OCI-LY3 (cell line): ENCODE data around the gene TUBGCP3.

ENCODE experiments used
- CTCF ChIP-seq: fragments of 200-600, 300-600 bp; sonication (generic); IDR thresholded peaks from 2 replicates; pipeline ENCODE4 v1.5.1; 2014; ENCODE audit warnings: antibody characterized with exemption, low read length, low read depth
- EZH2phosphoT487 ChIP-seq: fragments of 200-600 bp; shearing (Covaris generic); IDR thresholded peaks from 2 replicates; pipeline ENCODE4 v1.6.1; 2018; ENCODE audit warnings: antibody characterized with exemption, mixed run types, low read depth

GRCh38 chr13:112447761-112448603 lies 140.0 kb downstream of the TUBGCP3 start:
- no peak for TF ChIP-seq CTCF
- no peak for TF ChIP-seq EZH2phosphoT487
